Neuron (in vitro differentiated cells): Measurements from ENCODE around the gene FBXW5.

ENCODE experiments used
- H2AFZ ChIP-seq: one replicate; pipeline ENCODE4 v1.6.1; 2013; ENCODE audit warnings: low read depth, mild to moderate bottlenecking, inconsistent platforms, low read length, moderate library complexity
- H3K27me3 ChIP-seq: one replicate; pipeline ENCODE4 v1.6.1; 2013; ENCODE audit warnings: low read length; ENCODE audit not compliant: insufficient read depth
- H3K36me3 ChIP-seq: one replicate; pipeline ENCODE4 v1.6.1; 2013; ENCODE audit warnings: low read length; ENCODE audit not compliant: insufficient read depth
- H3K4me1 ChIP-seq: one replicate; pipeline ENCODE4 v1.6.1; 2013; ENCODE audit warnings: low read length; ENCODE audit not compliant: insufficient read depth
- H3K4me3 ChIP-seq: 2 replicates; pipeline ENCODE4 v1.5.1; 2013; ENCODE audit warnings: mild to moderate bottlenecking, low read length, moderate library complexity
- H3K9me3 ChIP-seq: one replicate; pipeline ENCODE4 v1.6.1; 2013; ENCODE audit warnings: low read length

The FBXW5 gene

DNA sequence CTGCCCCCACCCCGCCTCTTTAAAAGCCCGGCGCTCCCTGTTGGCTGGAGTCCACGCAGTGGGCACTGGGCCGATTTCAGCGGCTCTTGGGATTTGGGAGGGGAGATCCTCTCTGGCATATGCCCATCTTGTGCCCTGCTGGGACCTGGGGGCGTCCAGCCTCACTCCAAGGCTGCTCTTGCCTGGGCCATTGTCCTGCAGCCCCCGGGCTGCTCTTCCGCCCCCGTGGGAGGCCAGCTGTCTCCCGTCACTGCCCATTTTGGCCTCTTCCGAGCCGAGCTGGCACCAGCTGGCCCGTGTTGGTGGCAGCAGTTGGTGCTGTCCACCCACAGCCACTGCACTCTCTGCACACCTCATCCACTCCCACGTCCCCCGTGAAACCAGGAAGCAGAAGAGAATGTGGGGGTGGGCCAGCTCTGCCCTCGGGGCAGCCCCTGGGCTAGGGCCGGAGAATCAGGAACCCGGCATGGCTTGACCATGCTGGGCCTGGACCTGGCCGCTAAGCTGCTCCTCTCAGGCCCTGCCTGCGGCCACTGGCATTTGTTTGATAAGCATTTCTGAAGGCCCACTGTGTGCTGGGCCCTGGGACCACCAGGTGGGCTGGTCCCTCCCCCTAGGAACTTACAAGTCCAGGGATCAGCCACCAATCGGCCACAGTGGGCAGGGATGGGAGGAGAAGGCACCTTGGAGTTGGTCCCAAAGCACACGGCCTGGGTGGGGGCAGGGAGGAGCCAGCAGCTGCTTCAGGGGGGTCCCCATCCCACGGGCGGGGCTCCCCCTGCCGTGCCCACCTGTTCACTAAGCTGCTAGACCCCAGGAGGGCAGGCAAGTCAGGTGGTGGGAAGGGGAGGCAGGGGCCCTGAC, 2.7 kb upstream of the FBXW5 start:
- no peak overlapping the region for H3K4me3 ChIP-seq
- H2AFZ ChIP-seq: no peak overlapping the region
- H3K9me3 ChIP-seq: no peaks in the 10 kb centered on the region
- peaks cover 12% of the 10 kb centered on the region for H3K4me1 ChIP-seq
- no peaks in the 10 kb centered on the region for H3K27me3 ChIP-seq
- peaks cover 7% of the 10 kb centered on the region for H3K36me3 ChIP-seq

DNA sequence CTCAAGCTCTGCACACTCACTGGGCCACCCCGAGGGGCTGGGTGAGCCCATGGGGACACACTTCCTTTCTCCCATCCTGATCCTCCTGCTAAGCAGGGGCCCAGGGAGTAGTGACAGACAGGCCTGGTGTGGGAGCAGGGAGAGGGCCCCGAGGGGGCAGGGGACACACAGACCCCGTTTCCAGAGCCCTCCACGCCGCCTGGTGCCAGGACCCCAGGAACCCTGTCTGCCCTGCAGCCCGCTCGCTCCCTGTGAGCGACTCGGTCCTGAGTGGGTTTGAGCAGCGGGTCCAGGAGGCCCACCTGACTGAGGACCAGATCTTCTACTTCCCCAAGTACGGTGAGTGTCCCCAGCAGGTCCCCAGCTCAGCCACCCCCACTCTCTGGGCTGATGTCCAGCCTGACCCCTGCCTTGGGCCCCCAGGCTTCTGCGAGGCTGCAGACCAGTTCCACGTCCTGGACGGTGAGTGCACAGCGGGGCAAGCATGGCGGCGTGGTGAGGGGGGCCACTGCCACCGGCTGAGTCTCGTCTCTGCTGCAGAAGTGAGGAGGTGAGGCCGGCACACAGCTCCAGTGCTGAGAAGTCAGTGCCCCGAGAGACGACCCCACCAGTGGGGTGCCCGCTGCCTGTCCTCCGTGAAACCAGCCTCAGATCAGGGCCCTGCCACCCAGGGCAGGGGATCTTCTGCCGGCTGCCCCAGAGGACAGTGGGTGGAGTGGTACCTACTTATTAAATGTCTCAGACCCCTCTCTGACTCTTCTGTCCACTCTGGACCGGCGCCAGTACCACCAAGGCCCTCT, 1.9 kb upstream of the FBXW5 start:
- H3K27me3 ChIP-seq: no peaks in the 10 kb centered on the region
- peaks cover 15% of the 10 kb centered on the region for H3K36me3 ChIP-seq
- no peak overlapping the region for H2AFZ ChIP-seq
- H3K4me1 ChIP-seq: peaks cover 11% of the 10 kb centered on the region
- H3K4me3 ChIP-seq: no peak overlapping the region
- no peaks in the 10 kb centered on the region for H3K9me3 ChIP-seq

DNA sequence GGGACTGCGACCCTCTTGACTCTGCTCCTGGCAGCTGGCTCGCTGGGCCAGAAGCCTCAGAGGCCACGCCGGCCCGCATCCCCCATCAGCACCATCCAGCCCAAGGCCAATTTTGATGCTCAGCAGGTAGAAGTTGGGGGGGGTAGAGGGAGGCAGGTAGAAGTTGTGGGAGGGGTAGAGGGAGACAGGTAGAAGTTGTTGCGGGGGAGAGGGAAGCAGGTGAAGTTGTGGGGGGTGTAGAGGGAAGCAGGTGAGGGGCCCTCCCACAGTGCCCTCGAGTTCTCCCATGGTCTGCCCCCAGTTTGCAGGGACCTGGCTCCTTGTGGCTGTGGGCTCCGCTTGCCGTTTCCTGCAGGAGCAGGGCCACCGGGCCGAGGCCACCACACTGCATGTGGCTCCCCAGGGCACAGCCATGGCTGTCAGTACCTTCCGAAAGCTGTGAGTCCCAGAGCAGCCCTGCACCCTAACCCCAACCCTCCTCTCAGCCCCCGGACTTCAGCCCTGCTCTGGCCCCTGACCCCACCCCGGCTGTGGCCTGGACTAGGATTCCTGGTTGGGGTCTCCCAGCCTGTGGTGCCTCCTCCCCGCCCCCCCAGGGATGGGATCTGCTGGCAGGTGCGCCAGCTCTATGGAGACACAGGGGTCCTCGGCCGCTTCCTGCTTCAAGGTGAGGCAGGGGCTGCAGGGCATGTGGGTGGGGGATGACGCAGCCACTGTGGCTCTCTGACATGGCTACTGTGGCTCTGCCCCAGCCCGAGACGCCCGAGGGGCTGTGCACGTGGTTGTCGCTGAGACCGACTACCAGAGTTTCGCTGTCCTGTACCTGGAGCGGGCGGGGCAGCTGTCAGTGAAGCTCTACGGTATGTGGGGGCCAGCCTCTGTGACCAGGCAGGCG, 1.0 kb upstream of the FBXW5 start:
- H3K9me3 ChIP-seq: no peaks in the 10 kb centered on the region
- H3K4me3 ChIP-seq: no peak overlapping the region
- H2AFZ ChIP-seq: no peak overlapping the region
- peaks cover 22% of the 10 kb centered on the region for H3K36me3 ChIP-seq
- peaks cover 8% of the 10 kb centered on the region for H3K4me1 ChIP-seq
- H3K27me3 ChIP-seq: no peaks in the 10 kb centered on the region

DNA sequence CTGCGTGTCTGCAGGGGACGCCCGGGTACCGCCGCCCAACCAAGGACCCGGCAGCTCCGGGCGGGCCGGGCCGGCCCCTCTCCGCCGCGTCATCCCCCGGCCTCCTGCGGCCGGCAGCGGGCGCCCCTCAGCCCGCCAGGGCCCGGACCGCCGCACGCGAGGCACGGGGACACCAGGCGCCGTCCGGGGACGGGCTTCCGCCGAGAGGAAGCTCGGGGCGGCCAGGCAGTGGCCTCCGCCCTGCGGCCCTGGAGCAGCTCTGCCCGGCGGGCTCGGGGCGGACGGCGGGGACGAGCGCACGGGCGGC, 373 bp downstream of the FBXW5 start:
- Histone ChIP-seq H3K9me3 (no peaks in the 10 kb centered on the region), H3K4me3 (peak overlapping the region; percentile 87)

DNA sequence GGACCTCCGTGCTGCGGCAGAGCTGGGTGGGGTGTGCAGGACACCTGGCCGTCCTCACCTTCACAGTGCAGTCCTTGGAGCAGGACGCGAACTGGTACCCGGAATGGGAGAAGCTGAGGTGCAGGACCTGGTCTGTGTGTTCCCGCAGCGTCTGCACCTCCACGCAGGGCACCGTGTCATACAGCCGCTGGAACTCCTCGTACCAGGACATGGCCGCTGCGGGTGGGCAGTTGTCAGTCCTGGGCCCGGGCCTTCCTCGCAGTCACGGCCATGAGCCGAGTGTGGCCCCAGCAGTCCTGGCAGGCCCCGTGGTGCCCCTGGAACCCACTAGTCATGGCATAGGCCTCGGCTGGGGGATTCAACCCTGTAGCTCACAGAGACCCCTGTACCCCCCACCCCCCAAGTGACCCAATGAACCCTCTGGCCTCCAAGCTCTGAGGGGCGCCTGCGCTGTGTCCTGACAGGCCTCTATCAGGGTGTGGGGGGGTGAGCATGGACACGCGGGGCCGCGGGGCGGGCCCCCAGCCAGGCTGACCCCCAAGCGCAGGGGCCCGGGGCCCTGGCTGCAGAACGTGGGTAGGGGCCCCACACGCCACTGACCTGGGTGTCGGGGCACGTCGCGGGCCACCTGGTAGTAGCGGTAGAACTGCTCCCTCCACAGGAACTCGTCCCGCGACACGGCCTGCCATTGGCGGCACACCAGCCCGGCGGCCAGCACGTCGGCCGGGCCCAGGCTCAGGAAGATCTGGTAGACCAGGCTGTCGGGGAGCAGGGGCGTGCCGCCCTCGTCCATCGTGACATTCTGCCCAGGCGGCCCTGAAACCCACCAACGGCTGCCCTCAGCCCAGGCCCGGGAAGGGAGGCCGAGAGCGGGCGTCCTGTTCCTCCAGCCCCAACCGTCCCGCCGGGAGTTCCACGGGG, 987 bp downstream of the FBXW5 start:
- Histone ChIP-seq H2AFZ (peak overlapping the region; percentile 4), H3K9me3 (no peaks in the 10 kb centered on the region), H3K4me1 (peaks cover 5% of the 10 kb centered on the region), H3K27me3 (no peaks in the 10 kb centered on the region), H3K36me3 (peaks cover 38% of the 10 kb centered on the region), H3K4me3 (peak overlapping the region; percentile 87)

More for the DNA sequence above, 373 bp downstream of the FBXW5 start:
- H3K4me1 ChIP-seq: peaks cover 5% of the 10 kb centered on the region
- peaks cover 35% of the 10 kb centered on the region for H3K36me3 ChIP-seq
- H3K27me3 ChIP-seq: no peaks in the 10 kb centered on the region
- H2AFZ ChIP-seq: peak overlapping the region; percentile 4

DNA sequence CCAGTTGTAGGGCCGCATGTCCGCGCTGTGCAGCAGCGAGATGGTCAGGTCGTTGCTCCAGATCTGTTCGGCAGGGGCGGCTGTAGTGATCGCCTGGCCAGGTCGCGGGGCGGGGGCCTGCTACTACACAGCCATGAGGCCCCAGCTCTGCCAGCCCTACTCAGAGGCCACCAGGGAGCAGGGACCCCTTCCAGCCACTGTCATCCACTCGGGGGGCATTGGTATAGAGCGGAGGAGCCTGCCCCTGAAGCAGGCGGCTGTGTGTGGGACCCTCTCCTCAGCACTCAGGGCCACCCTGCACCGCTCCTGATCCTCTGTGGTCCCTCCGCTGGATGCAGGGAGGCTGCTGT, 1.7 kb downstream of the FBXW5 start:
- Histone ChIP-seq H3K4me1 (peaks cover 5% of the 10 kb centered on the region), H3K4me3 (no peak overlapping the region), H3K36me3 (peaks cover 38% of the 10 kb centered on the region), H3K27me3 (no peaks in the 10 kb centered on the region), H3K9me3 (no peaks in the 10 kb centered on the region), H2AFZ (no peak overlapping the region)

DNA sequence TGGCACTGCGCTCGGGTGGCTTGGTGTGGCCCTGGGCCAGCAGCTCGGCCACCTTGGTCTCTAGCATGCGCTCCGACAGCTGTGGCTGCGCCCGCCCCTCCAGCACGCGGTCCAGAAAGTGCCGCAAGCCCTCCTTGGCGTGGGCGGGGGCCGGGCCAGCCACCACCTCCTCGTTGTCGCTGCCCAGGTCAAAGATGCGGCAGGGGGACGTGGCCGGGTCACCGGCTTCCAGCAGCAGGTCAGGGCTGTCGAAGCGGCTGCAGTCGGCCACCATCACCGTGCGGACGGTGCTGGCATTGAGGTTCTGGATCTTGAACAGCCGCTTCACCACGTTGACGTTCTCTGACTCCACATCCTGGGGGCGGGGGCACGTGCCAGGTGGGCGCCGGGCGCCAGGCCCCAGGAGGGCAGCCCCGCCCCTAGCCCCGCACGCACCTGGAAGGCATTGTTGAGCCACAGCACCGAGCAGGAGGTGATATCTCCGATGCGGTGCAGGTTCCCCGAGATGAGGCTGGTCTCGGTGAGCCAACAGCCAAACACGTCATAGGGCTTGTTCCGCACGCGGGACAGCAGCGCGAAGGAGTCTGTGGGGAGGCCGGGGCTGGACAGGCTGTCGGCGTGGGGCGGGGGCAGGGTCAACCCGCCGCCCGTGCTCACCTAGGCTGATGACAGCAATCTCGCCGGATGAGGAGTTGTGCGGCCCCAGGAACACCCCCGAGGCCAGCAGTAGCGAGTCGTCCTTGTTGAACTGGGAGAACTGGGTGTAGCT, 2.2 kb downstream of the FBXW5 start:
- H3K36me3 ChIP-seq: peaks cover 38% of the 10 kb centered on the region

DNA sequence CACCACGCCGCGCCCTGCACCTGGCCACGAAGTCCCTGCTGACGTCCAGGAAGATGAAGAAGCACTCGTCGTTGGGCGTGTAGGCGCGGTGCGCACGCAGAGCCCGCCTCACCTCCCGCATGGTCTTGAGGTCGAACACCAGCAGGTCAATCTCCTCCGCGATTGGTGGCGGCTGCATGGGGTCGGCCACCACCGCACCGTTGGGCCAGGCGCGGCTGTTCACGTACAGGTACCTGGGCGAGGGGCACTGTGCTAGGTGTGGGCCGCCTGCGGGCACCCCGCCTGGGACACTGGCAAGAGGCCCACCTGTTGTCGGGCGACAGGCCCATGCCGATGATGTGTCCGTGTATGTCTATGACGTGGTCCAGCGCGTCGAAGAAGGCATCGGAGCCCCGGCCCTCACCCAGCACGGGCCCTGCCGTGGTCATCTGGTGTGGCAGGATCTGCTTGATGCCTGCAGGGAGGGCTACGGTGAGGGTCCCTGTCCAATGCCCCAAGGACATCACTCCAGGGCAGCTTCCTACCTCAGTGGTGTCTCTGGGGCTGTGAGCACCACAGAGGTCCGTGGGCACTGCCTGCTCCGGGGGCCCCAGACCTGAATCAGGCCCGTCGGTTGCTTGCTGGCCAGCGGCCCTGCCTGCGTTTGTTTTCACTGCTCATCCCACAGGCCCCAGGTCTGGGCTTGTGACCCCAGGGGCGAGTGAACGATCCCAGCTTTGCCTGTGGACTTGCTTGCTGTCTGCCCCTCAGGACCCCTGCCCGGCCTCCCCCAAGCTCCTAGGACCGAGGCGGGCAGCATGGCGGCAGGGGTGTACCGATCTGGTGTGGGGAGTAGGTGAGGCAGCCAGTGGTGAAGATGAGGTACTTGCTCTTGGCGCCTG, 3.1 kb downstream of the FBXW5 start:
- H3K27me3 ChIP-seq: no peaks in the 10 kb centered on the region
- peaks cover 38% of the 10 kb centered on the region for H3K36me3 ChIP-seq
- peaks cover 5% of the 10 kb centered on the region for H3K4me1 ChIP-seq
- H3K4me3 ChIP-seq: no peak overlapping the region
- H2AFZ ChIP-seq: no peak overlapping the region
- H3K9me3 ChIP-seq: peaks cover 2% of the 10 kb centered on the region

More for the DNA sequence above, 2.2 kb downstream of the FBXW5 start:
- peaks cover 5% of the 10 kb centered on the region for H3K4me1 ChIP-seq
- no peaks in the 10 kb centered on the region for H3K27me3 ChIP-seq
- peaks cover 2% of the 10 kb centered on the region for H3K9me3 ChIP-seq
- no peak overlapping the region for H2AFZ ChIP-seq
- H3K4me3 ChIP-seq: no peak overlapping the region

DNA sequence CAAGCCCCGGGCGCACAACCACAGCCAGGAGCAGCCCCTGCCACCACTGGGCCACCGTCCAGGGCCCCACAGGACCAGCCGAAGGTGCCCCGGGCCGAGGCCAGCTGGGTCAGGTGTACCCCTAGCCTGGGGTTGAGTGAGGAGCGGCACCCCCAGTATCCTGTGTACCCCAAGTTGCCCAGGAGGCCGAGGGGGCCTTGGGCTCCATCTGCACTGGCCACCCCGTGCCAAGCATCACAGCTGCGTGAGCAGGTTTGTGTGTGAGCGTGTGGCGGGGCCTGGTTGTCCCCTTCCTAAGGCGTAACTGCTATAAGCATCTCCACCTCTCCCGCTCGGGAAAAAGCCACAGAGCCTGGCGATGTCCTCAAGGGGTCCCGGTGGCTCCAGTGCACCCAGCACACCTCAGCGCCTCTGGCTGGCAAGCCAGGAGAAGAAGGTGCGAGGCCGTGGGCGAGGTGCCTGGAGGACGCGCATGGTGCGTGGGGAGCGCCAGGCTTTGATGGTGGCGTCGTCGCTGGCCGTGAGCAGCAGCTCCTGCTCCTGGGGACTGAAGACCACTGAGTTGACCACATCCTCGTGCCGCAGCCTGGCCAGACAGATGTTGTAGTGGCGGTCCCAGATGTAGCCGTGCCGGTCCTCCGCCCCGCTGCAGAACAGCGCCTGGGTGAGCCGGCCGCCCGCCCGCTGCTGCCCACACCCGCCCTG, 3.9 kb downstream of the FBXW5 start:
- no peak overlapping the region for H3K4me3 ChIP-seq
- H3K27me3 ChIP-seq: no peaks in the 10 kb centered on the region
- peaks cover 5% of the 10 kb centered on the region for H3K4me1 ChIP-seq
- no peak overlapping the region for H2AFZ ChIP-seq
- H3K9me3 ChIP-seq: peaks cover 2% of the 10 kb centered on the region
- H3K36me3 ChIP-seq: peaks cover 38% of the 10 kb centered on the region

DNA sequence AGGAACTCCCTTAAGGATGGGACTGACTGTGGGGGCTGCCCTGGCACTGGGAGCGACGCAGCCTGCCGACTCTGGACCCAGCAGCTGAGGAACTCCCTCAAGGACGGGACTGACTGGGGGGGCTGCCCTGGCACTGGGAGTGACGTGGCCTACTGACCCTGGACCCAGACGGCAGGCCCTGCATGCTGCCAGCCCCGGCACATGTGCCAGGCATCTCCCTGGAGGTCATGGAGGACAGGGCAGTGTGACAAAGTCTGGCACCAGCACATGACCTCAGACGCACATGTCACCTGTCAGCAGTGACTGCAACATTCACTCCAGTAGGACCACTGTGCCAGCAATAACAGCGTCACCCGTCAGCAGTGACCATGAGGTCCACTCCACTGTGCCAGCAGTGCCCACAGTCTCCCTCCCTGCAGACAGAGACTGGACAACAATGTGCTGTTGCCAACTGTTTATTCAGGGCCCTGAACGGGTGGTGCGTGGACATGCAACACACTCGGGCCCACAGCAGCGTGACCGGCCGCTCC, 4.5 kb downstream of the FBXW5 start:
- no peaks in the 10 kb centered on the region for H3K27me3 ChIP-seq
- H3K36me3 ChIP-seq: peaks cover 38% of the 10 kb centered on the region
- peaks cover 2% of the 10 kb centered on the region for H3K9me3 ChIP-seq
- peaks cover 5% of the 10 kb centered on the region for H3K4me1 ChIP-seq
- no peak overlapping the region for H3K4me3 ChIP-seq
- H2AFZ ChIP-seq: no peak overlapping the region
